Activated gamma-delta T cell treated with anti-CD3 and anti-CD28 coated beads, Interleukin-2, amount 50 U/mL, for 16 hours (primary cell): ENCODE measurements around the gene GPR42.
"Not testable (repeated sequence)": the region's sequence is repeated elsewhere in the genome, so short reads cannot be mapped to it uniquely, and the experiment has no call there.

Experiments
- DNase-seq: peaks from one replicate; pipeline ENCODE4 v3.0.0-alpha.2; 2020; ENCODE audit warnings: low read depth

The GPR42 gene

GRCh38 chr19:35347171-35347929 lies 23.5 kb upstream of the GPR42 start, which contains the start of gene FFAR1:
FFAR1 (plus strand) TSS chr19:35347902; CDS start chr19:35351552, 3,650 bp downstream.
- no peak for DNase-seq

GRCh38 chr19:35347930-35348298 lies 23.0 kb upstream of the GPR42 start:
- DNase-seq, result no peak

DNA sequence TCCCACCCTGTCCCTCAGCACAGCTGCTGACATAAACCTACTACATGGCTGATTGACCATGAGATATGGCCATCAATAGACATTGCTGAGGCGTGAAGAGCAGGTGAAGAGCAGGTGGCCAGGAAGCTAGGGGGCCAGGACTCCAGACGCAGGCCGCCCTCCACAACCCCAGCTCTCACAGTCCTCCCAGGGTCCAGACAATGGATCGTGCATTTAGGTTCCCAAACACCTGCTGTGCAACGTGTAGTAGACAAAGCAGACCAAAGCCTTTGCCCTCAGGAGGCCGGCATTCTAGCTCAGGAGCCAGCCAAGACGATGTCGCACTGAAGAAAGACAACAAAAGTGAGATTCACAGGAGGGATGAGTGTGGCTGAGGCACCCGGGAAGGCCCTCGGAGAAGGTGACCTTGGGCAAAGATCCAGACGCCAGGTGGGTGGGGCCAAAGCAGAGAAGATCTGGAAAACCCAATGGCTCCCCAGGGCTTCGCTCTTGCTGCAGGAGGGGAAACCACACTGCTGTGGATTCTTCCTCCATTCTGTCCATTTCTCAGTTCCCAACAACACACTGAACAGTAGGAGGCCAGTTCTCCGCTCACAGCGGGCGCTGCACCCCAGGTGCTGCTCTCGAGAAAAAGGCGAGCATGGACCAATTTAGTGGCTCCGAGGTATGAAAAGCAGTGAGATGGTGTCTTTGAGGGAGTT lies 21.8 kb upstream of the GPR42 start:
- DNase-seq, result no peak

GRCh38 chr19:35349614-35350521 lies 21.0 kb upstream of the GPR42 start:
- no peak for DNase-seq

GRCh38 chr19:35350591-35350990 lies 20.3 kb upstream of the GPR42 start:
- DNase-seq, result no peak

- DNase-seq, result no peak
These were observed 19.3 kb upstream of the GPR42 start for GRCh38 chr19:35351411-35352176.

GRCh38 chr19:35352177-35352447 lies 18.8 kb upstream of the GPR42 start:
- DNase-seq, result no peak

DNA sequence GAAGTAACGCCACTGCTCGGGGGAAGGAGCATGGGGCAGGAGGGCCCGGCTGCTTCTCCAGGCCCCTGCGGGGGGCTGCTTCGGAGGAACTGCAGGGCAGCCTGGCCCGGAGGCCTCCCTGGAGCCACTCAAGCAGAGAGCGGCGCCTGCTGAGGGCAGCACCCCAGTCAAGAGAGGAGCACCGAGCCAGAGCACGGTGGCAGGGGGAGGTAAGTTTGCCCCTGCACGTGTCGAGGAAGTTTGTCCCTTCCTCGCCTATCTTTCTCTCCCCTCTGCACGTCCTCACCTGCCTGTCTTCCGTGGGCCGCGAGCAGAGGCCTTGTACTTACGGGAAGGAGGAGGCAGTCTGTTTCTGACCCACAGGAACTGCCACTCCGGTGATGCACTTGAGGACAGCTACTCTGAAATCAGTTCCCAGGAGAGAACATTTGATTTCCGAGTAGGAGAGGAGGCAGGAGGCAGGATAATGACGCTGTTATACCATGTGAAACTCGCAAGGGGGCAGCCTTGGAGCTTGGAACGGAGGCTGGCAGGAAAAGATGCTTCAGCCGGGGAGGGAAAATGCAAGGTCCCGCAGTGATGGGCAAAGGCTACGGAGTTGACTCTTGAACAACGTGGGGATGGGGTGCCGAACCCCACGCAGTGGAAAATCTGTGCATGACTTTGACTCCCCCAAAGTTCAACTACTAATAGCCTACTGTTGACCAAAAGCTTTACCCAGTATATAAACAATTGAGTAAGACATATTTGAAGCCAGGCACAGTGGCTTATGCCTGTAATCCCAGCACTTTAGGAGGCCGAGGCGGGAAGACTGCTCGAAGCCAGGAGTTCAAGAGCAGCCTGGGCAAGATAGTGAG lies 18.2 kb upstream of the GPR42 start:
- peak; percentile 53 for DNase-seq

DNA sequence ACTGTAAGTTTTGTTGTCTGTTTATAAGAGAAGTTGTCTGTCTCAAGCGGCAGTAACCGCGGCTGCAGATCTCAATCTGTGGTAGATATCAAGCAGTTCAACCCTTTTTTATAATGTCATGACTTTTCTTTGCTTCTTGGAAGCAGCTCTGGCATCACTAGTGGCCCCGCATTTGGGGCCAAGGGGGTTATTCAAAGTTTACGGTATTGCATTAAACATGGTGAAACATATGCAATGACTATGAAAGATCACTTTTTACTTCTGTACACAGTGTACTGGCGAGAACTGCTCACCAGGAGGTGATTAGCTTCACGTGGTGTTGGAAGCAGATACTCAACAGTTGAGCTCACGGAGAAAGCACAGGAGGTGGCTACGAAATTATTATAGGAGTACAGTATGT lies 17.2 kb upstream of the GPR42 start:
- no peak for DNase-seq

GRCh38 chr19:35354898-35355297 lies 16.0 kb upstream of the GPR42 start:
- DNase-seq, result no peak

DNA sequence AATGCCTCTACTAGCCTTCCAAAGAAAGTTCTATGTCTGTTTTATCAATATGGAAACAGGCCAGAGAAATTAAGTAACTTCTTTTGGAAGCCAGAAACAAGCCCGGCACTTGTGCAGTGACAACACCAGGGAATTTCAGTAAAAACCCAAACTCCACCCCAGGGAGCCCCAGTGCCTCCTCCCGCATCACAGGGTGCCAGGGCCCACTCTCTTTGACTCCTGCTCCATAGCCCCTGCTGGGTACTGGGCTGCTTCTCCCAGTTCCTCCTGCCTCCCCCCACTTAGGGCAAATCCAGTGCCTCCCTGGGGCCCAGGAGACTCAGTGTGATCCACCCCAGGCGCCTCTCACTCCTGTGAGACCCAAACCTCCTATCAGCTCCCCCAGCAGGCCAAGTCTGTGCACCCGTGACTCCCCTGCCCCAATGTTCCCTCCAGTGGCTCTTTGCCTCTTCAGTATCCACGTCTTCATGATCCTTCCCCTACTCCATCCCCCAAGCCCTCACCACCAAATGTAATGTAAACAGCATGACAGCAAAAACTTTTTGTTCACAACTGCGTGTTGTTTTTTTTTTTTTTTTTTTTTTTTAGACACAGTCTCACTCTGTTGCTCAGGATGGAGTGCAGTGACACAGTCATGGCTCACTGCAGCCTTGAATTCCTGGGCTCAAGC lies 14.9 kb upstream of the GPR42 start:
- DNase-seq, result no peak

GRCh38 chr19:35357867-35358573 lies 12.8 kb upstream of the GPR42 start, which contains the start of gene FFAR3:
FFAR3 (plus strand) TSS chr19:35358460; CDS start chr19:35358891, 431 bp downstream.
- no peak for DNase-seq

DNA sequence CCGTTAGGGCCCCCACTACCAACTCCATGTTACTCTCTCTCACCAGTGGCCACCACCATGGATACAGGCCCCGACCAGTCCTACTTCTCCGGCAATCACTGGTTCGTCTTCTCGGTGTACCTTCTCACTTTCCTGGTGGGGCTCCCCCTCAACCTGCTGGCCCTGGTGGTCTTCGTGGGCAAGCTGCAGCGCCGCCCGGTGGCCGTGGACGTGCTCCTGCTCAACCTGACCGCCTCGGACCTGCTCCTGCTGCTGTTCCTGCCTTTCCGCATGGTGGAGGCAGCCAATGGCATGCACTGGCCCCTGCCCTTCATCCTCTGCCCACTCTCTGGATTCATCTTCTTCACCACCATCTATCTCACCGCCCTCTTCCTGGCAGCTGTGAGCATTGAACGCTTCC lies 12.0 kb upstream of the GPR42 start:
- DNase-seq, result not testable (repeated sequence)

GRCh38 chr19:35359395-35359794 lies 11.5 kb upstream of the GPR42 start:
- DNase-seq, result not testable (repeated sequence)

GRCh38 chr19:35360081-35360480 lies 10.8 kb upstream of the GPR42 start:
- DNase-seq, result not testable (repeated sequence)

DNA sequence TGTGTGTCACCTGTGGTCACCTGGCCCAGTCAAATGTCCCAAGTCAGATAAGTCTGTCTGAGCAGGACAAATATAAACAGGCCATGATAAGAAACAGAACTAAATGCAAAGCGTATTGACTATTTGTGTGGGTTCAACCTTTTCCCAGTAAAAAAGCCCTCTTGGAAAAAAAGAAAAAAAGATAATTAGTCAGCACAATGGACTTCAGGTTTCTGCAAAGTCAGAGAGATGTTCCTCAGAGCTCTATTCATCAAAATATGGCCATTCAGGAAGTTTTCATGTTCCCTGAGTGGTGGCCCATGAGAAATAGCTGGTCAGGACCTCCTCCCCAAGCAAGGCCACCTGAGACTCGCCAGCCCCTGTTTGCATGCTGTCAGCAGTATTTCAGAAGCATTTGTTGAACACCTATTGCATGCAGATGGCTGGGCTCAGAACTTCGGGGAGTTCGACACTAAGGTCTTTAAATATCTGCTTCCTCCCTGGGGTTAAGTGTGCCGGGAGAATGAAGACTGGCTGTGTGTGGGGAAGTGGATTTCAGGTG lies 9.9 kb upstream of the GPR42 start:
- no peak for DNase-seq

GRCh38 chr19:35362261-35363000 lies 8.4 kb upstream of the GPR42 start:
- no peak for DNase-seq

GRCh38 chr19:35363001-35363590 lies 7.8 kb upstream of the GPR42 start:
- DNase-seq, result no peak
